ENCODE measurements around the gene CALML5.
"Not testable (repeated sequence)": the region's sequence is repeated elsewhere in the genome, so short reads cannot be mapped to it uniquely, and the experiment has no call there.

The CALML5 gene

DNA sequence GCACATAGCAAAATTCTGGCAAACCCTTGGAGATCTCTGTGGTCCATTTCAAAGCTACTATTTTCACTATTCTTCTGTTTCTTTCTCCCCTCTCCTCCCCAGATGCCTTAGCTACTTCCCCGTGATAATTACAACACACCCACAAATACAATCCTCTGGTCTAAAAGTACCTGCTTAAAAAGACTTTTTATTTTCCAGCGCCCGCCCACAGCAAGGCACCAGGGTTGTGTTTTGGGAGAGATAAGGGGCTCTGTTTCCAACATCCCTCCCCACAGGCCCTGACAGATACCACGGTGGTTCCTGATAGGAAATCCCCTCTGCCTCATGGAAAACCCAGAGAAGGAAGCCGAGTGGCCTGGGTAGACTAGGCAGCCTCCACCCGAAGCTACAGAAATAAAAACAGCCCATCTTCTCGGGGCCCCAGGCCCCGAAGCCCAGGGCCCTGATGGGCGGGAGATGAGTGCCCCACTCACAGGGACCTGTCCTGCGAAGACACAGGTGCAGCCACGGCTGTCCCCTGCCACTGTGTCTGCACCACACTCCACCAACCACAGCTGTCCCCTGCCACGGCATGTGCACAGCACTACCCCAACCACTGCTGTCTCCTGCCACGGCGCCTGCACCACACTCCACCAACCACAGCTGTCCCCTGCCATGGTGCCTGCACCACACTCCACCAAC lies 19.7 kb downstream of the CALML5 start:
- no peak for DNase-seq

DNA sequence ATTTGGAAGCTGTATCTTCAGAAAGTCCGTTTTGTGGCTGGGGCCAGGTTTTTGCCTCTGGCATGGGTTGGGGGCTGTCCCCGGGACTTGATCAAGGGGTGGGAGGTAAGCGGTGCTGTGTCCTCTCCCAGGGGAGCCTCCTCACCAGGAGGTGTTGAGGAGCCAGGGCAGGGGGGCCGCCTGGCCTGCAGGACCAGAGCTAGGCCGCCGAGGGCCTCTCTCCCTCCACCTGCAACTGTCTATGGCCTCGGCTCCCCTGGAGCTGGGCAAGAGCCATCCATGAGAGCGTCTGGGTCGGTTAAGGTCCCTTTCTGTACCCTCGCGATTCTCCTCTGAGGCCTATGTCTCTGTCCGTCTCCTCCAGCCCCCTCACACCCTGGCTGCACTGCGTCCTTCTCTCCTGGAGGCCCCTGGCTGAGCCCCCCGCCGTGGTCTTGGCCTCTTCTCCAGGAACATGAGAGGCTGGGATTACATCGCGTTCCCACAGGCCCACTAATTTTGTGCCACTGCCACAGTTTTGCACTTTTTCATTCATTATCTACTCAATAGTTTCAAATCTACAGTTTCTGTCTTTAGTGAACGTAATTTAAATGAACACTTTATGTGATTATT lies 20.6 kb downstream of the CALML5 start:
- DNase-seq = no peak

DNA sequence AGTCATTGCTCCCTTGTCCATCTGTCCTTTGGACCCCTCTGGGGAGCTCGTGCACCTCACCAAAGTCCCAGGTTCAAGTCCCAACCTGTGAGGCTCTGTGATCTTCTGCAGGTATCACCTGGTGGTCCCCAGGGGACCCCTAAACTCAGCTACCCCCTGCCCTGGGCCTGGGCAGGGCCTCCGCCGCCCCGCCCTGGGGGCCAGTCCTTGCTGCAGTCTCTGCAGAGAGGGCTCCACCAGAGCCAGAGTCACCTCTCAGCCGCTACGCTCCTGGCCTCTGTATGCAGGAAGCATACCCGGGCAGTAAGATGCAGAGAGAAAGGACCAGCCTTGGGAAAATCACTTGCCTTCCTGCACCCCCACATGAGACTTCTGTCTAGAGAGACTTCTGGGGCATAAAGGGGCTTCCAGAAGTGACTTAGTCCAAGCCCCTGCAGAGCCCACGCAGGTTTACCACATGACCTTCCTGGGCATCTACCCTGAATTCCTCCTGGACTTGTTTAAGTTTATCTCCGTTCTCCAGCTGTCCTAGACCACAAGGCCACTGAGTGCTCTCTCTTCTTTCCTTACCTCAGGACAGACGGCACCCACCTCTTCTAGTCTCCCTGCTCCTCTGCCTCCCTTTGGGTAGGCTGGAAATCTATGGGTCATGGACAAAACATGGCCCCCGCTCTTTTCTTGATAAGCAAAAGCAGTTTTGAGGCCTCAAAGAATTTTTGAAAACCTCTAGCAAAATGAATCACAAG lies 21.2 kb downstream of the CALML5 start:
- DNase-seq = no peak

GRCh38 chr10:5476918-5477525 lies 22.3 kb downstream of the CALML5 start:
- no peak for DNase-seq

DNA sequence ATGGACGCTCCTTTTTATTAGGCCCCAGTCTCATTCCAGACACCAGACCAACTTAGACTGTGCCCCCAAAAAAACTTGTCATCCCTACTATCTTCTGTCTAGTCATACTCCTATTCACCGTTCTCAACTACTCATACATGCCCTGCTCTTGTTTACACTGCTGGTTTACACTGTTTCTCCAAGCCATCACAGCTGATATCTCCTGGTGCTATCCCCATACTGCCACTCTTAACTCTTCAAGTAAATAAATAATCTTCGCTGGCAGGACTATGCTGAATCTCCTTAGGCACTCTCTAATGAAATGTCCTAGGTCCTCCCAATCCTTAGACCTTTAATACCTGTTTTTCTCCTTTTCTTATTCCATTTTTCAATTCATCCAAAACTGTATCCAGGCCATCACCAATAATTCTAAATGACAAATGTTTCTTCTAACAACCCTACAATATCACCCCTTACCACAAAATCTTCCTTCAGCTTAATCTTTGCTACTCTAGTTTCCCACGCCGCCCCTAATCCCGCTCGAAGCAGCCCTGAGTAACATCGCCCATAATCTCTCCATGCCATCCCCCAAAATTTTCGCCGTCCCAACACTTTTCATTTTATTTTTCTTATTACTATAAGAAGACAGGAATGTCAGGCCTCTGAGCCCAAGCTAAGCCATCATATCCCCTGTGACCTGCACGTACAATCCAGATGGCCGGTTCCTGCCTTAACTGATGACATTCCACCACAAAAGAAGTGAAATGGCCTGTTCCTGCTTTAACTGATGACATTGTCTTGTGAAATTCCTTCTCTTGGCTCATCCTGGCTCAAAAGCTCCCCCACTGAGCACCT lies 23.2 kb downstream of the CALML5 start:
- DNase-seq = not testable (repeated sequence)

- DNase-seq = not testable (repeated sequence)
These were observed 24.3 kb downstream of the CALML5 start for GRCh38 chr10:5475088-5475487.

DNA sequence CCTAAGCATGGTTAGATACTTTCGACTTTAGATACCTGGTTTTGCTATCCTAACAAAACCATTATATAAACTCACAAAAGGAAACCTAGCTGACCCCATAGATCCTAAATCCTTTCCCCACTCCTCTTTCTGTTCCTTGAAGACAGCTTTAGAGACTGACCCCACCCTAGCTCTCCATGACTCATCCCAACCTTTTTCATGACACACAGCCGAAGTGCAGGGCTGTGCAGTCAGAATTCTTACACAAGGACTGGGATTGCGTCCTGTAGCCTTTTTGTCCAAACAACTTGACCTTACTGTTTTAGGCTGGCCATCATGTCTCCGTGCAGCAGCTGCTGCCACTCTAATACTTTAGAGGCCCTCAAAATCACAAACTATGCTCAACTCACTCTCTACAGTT lies 24.7 kb downstream of the CALML5 start:
- not testable (repeated sequence) for DNase-seq

DNA sequence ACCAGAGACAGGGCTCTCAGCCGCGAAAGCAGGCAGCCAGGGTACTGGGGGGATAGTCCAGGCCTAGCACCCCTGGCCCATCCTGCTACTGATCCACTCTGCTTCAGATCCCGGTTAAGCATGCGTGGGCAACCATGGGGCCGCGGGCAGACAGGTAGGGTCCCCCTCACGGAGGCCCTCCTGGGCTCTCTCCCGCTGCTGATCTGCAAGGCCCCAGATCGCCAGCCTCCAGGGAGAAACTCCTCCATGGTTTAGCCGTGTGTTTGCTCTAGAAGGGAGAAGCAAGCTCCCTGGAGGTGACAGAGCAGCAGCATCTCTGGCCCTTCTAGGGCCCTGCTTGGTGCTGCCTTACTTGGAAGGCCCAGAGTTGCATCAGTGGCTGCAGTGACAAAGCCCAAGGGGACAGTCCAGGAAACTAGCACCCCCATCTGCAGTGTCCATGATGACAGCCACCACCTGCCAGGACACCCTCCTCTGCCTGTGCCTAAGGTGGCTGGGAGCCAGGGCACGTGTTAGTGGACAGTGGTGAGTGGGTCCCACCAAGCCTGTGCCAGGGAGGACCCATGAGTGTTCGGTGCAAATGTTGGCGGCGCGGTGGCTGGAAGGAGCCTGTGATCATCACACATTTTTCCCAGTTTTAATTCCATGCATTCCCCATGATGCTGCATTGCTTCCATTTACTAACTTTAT lies 29.2 kb downstream of the CALML5 start:
- no peak for DNase-seq

DNA sequence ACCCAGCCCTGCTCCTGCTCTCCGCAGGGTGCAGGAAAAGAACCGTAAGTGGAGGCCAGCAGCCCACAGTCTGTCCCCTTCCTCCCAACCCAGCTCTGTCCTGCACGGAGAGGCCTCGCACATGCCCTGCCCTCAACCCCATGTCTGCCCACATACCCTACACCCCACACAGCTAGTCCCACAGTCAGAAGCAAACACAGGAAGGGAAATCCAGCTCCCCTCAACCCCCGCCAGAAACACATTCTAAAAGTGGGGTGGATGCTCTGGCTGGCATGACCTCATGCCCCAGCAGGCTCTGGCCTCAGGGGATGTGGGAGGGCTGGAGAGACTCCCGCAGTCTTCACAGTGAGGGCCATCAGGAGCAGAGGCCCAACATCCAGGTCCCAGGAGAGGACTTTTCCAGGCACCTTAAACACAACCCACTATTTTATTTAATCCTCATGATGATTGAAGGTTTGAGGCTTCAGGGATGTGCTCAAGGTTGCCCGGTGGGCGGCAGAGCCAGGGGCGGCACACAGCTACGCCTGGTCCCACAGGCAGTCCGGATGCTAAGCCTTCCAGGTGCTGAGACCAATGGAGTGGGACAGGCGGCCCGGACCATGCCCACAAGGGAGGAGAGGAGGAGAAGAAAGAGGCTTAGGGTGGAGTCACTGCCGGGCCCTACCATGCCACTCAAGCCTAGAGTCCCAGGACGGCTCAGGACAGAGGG lies 29.9 kb downstream of the CALML5 start:
- DNase-seq = no peak

DNA sequence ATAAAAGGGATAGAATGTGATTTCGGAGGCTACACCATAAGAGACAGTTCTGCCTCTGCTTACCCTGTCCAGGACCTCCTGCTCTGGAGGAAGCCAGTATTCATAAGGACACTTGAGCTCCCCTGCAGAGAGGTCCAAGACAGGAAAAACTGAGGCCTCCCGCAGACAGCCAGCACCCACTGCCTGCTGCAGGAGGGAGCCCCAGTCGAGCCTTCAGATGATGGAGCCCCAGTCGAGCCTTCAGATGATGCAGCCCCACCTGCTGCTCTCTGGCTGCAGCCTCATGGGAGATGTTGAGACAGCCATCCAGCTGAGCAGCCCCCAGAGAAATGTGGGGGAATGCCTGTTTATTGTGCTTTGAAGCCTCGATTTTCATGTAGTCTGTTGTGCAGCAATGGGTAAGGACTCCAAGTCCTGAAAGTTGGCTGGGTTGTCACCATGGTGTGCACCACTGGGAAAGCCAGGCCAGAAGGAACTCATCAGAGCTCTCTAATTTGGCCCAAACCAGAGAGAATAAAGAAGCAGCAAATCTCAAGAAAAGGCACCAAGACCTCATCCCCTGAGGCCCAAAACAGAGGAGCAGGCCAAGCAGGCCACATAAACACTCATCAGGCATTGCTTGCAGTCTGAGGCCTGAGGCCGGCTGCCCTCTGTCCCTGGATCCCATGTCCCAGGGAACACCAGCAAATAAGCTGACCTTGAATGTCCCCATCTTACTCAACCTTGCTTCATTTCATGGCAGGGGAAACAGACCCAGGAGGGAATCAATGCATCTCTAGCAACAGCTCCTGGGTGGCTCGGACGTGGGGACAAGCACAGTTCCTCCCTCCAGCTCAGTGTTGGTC lies 30.9 kb downstream of the CALML5 start:
- DNase-seq = no peak

GRCh38 chr10:5467634-5468255 lies 31.6 kb downstream of the CALML5 start:
- DNase-seq = no peak

DNA sequence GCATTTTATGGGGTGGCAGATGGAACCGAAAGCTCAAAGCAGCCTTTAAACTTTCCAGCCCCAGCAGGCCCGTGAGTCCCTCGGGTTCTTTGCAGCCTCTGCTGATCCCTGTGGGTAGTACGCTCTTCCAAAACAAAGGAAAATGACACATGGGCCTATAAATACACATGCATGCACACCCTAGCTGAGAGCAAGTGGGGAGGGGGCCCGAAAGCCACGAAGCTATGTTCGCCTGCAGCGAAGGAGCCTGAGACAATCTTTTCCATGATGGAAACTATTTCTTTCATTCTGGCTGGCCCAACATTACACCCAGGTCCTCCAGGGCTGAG lies 32.2 kb downstream of the CALML5 start:
- no peak for DNase-seq

DNA sequence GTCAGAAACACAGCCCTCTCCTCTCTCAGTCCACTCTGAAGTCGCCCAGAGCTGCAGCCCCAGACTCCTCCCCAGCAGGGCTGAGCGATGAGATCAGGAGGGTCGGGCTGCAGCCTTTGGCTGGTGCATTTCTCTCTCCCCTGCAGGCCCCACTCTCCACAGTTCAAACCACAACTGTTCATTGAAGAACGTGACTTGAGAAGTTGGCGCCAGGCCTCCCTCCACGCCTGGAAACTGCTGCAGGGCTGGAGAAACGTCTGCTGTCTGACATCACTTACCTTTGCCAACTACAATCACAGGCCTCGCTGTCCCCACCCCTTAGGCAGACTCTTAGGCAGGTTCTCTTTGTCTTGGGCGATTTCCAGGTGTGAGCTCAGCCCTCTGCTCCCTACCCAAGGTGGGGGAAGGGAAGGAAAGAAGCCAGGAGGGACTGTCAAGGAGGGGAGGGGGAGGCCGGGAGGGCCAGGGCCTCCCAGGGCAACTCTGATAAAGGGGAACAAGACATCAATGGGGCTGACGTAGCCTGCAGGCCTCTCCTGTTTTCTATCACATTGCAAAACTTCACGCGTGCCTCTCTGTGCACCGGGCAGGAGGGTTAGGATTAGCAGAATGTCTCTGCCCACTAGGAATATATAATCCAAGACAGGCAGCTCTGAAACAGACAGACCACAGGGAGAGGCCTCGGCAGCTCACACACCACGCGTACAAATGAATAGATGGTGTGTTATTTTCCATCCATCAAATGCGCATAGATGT lies 32.7 kb downstream of the CALML5 start:
- no peak for DNase-seq

DNA sequence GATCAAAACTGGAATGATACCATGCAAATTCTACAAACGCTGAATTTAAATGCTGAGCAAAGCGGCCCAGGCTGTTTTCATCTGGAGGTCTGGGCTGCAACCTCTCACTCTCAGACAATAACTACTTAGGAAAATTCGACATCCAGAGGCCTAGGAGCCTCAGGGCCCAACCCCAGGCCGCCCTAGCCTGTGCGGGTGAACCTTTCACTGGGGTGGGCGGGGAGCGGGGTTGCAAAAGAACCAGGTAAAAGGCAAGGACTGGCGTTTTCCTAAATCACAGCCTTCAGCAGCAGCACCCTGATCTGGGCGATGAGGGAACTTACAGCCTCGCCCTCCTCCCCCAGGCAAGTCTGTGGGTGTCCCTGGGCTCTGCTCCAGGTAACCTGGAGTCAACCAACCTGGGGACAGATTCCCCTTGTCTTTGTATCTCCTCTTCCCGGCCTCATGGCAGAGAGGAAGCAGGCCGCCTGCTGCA lies 33.4 kb downstream of the CALML5 start:
- no peak for DNase-seq

GRCh38 chr10:5464546-5464945 lies 34.8 kb downstream of the CALML5 start:
- DNase-seq = no peak

GRCh38 chr10:5462841-5463293 lies 36.5 kb downstream of the CALML5 start:
- DNase-seq = no peak

DNA sequence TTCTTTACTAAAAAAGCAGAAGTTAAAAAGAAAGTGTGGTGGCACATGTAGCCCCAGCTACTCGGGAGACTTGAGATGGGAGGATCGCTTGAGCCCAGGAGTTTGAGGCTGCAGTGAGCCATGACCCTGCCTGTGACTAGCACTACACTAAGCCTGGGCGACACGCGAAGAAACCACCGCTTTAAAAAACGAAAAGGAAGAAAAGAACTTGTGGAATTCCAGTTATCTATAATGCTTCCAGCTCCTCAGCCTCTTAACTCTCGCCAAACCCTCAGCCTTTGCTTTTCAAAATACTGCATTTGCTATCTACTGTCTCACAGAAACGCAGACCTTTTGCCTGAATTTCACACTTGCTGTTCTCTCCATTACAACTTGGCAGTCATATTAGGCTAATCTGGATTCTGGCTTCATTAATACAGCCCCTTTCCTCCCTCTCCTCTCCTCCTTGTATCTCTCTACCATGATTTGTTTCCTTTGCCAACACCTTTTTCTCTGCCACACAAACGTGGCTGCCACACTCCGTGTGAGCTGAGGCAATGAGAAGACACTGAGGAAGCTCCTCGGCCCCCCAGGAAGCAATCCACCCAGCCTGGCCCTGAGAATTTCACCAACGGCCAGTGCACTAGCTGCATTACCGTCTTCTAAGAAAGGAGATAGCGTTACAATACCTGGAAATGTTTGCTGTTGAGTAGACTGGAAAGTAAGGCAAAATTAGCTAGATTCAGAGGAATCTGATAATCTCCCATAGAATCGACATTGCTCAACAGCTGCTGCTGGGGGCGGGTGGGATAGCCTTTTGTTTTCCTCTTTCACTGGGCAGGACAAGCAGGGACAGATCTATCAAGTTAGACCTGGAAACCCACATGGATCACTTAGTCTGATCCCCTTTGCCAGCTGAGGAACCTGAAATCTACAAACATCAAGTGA lies 37.2 kb downstream of the CALML5 start:
- DNase-seq = no peak

GRCh38 chr10:5461203-5461588 lies 38.2 kb downstream of the CALML5 start:
- DNase-seq = no peak
